ENCODE results near the gene LRGUK. TPM values are rescaled to one million over a fixed set of nuclear protein-coding genes. Genes with fewer than 3 reads are reported as not detected.
"Not testable (repeated sequence)": the region's sequence is repeated elsewhere in the genome, so short reads cannot be mapped to it uniquely, and the experiment has no call there.

The LRGUK gene
- not detected for polyA plus RNA-seq (ENCODE audit: low read depth in 6 of 6)

- Mint-ChIP-seq H3K27me3 (peaks cover 14 to 40% (median 32%) of the 10 kb centered on the region in 3 donors), H3K36me3 (no peaks in the 10 kb centered on the region), H3K4me3 (peak within 1 kb of the TSS; percentile 84 to 96 (median 94)), H3K27ac (peak within 1 kb of the TSS in 5 of 6 donors; percentile 19 to 68 (median 42)), H3K9me3 (peaks cover 0 to 2% (median 0%) of the 10 kb centered on the region in 7 donors), H3K4me1 (peaks cover 13 to 22% (median 17%) of the 10 kb centered on the region in 3 donors)
- ATAC-seq (ENCODE audit: low read depth in 2 of 2) (peak; percentile 100), DNase-seq (peak; percentile 80)
Observed at GRCh38 chr7:134126966-134127848, at the start of gene LRGUK. Gene LRGUK (plus strand): TSS chr7:134127340. CDS start chr7:134127368, 28 bp downstream.

GRCh38 chr7:134077560-134077959 is 49.6 kb upstream of the LRGUK start:
- not testable (repeated sequence) for DNase-seq; H3K4me3 Mint-ChIP-seq; H3K27me3 Mint-ChIP-seq; H3K4me1 Mint-ChIP-seq; H3K27ac Mint-ChIP-seq; ATAC-seq (ENCODE audit: low read depth in 2 of 2)
- Mint-ChIP-seq H3K36me3 (peaks cover 14 to 30% of the 10 kb centered on the region in 2 donors), H3K9me3 (peaks cover 0 to 17% (median 3%) of the 10 kb centered on the region in 7 donors)

GRCh38 chr7:134078991-134079390 is 48.1 kb upstream of the LRGUK start:
- Mint-ChIP-seq H3K4me1 (peaks cover 0 to under 1% (median under 1%) of the 10 kb centered on the region in 3 donors), H3K9me3 (peaks cover 0 to 17% (median 3%) of the 10 kb centered on the region in 7 donors), H3K4me3 (no peak overlapping the region), H3K27me3 (no peaks in the 10 kb centered on the region), H3K27ac (peak overlapping the region in 1 of 6 donors; percentile 2), H3K36me3 (peaks cover 11 to 28% of the 10 kb centered on the region in 2 donors)
- no peak for ATAC-seq (ENCODE audit: low read depth in 2 of 2)
- DNase-seq: no peak

GRCh38 chr7:134081695-134082094 is 45.4 kb upstream of the LRGUK start:
- DNase-seq (no peak), ATAC-seq (ENCODE audit: low read depth in 2 of 2) (no peak)
- Mint-ChIP-seq H3K36me3 (peaks cover 0 to 4% of the 10 kb centered on the region in 2 donors), H3K4me3 (no peak overlapping the region), H3K9me3 (peaks cover 0 to 5% (median 0%) of the 10 kb centered on the region in 7 donors), H3K27me3 (no peaks in the 10 kb centered on the region), H3K4me1 (peaks cover 6 to 11% (median 10%) of the 10 kb centered on the region in 3 donors), H3K27ac (peak overlapping the region in 1 of 6 donors; percentile 44)

- Mint-ChIP-seq H3K9me3 (peaks cover 2 to 23% (median 9%) of the 10 kb centered on the region in 7 donors), H3K36me3 (peaks cover 3 to 8% of the 10 kb centered on the region in 2 donors), H3K27ac (peak overlapping the region in 2 of 6 donors; percentile 35 to 44), H3K4me3 (peak overlapping the region in 1 of 8 donors; percentile 45), H3K4me1 (peaks cover 6 to 11% (median 10%) of the 10 kb centered on the region in 3 donors), H3K27me3 (no peaks in the 10 kb centered on the region)
- no peak for ATAC-seq (ENCODE audit: low read depth in 2 of 2)
- DNase-seq: no peak
Observed at GRCh38 chr7:134083766-134084487, 43.2 kb upstream of the LRGUK start.

- H3K4me1 Mint-ChIP-seq: peaks cover 6 to 11% (median 10%) of the 10 kb centered on the region in 3 donors
- no peaks in the 10 kb centered on the region for H3K27me3 Mint-ChIP-seq
- peak overlapping the region in 1 of 8 donors; percentile 45 for H3K4me3 Mint-ChIP-seq
- peak overlapping the region in 3 of 6 donors; percentile 44 to 62 (median 44) for H3K27ac Mint-ChIP-seq
- peaks cover 8 to 9% of the 10 kb centered on the region in 2 donors for H3K36me3 Mint-ChIP-seq
- peaks cover 7 to 30% (median 15%) of the 10 kb centered on the region in 7 donors for H3K9me3 Mint-ChIP-seq
- ATAC-seq (ENCODE audit: low read depth in 2 of 2): peak; percentile 85 to 90
- DNase-seq: peak; percentile 24
Observed at GRCh38 chr7:134084488-134085144, 42.5 kb upstream of the LRGUK start.

- H3K27me3 Mint-ChIP-seq: peaks cover 0 to 5% (median 5%) of the 10 kb centered on the region in 3 donors
- peaks cover 6 to 11% (median 10%) of the 10 kb centered on the region in 3 donors for H3K4me1 Mint-ChIP-seq
- DNase-seq (no peak), ATAC-seq (ENCODE audit: low read depth in 2 of 2) (no peak)
- H3K27ac Mint-ChIP-seq: peak overlapping the region in 1 of 6 donors; percentile 44
- peaks cover 8 to 37% (median 22%) of the 10 kb centered on the region in 7 donors for H3K9me3 Mint-ChIP-seq
- no peak overlapping the region for H3K4me3 Mint-ChIP-seq
- H3K36me3 Mint-ChIP-seq: peaks cover 14 to 16% of the 10 kb centered on the region in 2 donors
Observed at GRCh38 chr7:134085311-134085710, 41.8 kb upstream of the LRGUK start.

GRCh38 chr7:134086998-134087735 is 40.0 kb upstream of the LRGUK start:
- DNase-seq: no peak
- peaks cover 0 to 12% (median 5%) of the 10 kb centered on the region in 3 donors for H3K27me3 Mint-ChIP-seq
- peaks cover 15 to 23% of the 10 kb centered on the region in 2 donors for H3K36me3 Mint-ChIP-seq
- no peak overlapping the region for H3K4me3 Mint-ChIP-seq
- no peak for ATAC-seq (ENCODE audit: low read depth in 2 of 2)
- no peak overlapping the region for H3K27ac Mint-ChIP-seq
- H3K9me3 Mint-ChIP-seq: peaks cover 8 to 49% (median 27%) of the 10 kb centered on the region in 7 donors
- H3K4me1 Mint-ChIP-seq: peaks cover 6 to 11% (median 10%) of the 10 kb centered on the region in 3 donors

- Mint-ChIP-seq H3K9me3 (peaks cover 8 to 52% (median 30%) of the 10 kb centered on the region in 7 donors), H3K27ac (no peak overlapping the region), H3K27me3 (peaks cover 0 to 12% (median 5%) of the 10 kb centered on the region in 3 donors), H3K4me3 (no peak overlapping the region), H3K4me1 (peaks cover 6 to 11% (median 10%) of the 10 kb centered on the region in 3 donors), H3K36me3 (peaks cover 15 to 23% of the 10 kb centered on the region in 2 donors)
- ATAC-seq (ENCODE audit: low read depth in 2 of 2) (no peak), DNase-seq (no peak)
Observed at GRCh38 chr7:134088199-134088598, 38.9 kb upstream of the LRGUK start.

- peaks cover 9 to 65% (median 37%) of the 10 kb centered on the region in 7 donors for H3K9me3 Mint-ChIP-seq
- H3K4me1 Mint-ChIP-seq: peaks cover 2 to 7% (median 5%) of the 10 kb centered on the region in 3 donors
- DNase-seq (no peak), ATAC-seq (ENCODE audit: low read depth in 2 of 2) (no peak)
- H3K27me3 Mint-ChIP-seq: peaks cover 0 to 13% (median 12%) of the 10 kb centered on the region in 3 donors
- no peak overlapping the region for H3K4me3 Mint-ChIP-seq
- no peak overlapping the region for H3K27ac Mint-ChIP-seq
- H3K36me3 Mint-ChIP-seq: peaks cover 15 to 23% of the 10 kb centered on the region in 2 donors
Observed at GRCh38 chr7:134089446-134089845, 37.7 kb upstream of the LRGUK start.

GRCh38 chr7:134098072-134098471 is 29.1 kb upstream of the LRGUK start:
- H3K9me3 Mint-ChIP-seq: peaks cover 0 to 42% (median 18%) of the 10 kb centered on the region in 7 donors
- H3K36me3 Mint-ChIP-seq: no peaks in the 10 kb centered on the region
- peaks cover 0 to 8% (median 0%) of the 10 kb centered on the region in 3 donors for H3K27me3 Mint-ChIP-seq
- peaks cover 0 to 4% (median 0%) of the 10 kb centered on the region in 3 donors for H3K4me1 Mint-ChIP-seq
- no peak overlapping the region for H3K4me3 Mint-ChIP-seq
- ATAC-seq (ENCODE audit: low read depth in 2 of 2): no peak
- DNase-seq: no peak
- H3K27ac Mint-ChIP-seq: peak overlapping the region in 1 of 6 donors; percentile 55

- H3K27me3 Mint-ChIP-seq: no peaks in the 10 kb centered on the region
- H3K4me3 Mint-ChIP-seq: no peak overlapping the region
- H3K9me3 Mint-ChIP-seq: peaks cover 0 to 8% (median under 1%) of the 10 kb centered on the region in 7 donors
- no peak overlapping the region for H3K27ac Mint-ChIP-seq
- peaks cover 0 to 4% (median 0%) of the 10 kb centered on the region in 3 donors for H3K4me1 Mint-ChIP-seq
- ATAC-seq (ENCODE audit: low read depth in 2 of 2) (no peak), DNase-seq (no peak)
- H3K36me3 Mint-ChIP-seq: no peaks in the 10 kb centered on the region
Observed at GRCh38 chr7:134101716-134102115, 25.4 kb upstream of the LRGUK start.

All from naive B cell (primary cell).